ENCODE results near the gene CARS2.
A peak's percentile ranks its signal among the peaks of the same experiment; 100 is the strongest.

CARS2 gene

GRCh38 chr13:110669036-110669435, 36.9 kb downstream of the CARS2 start:
- Histone ChIP-seq H2BK12ac (ENCODE audit: low read length in 2 of 2) (no peak overlapping the region), H3K27ac (ENCODE audit: low read length, poor library complexity, severe bottlenecking) (no peak overlapping the region), H3K4me2 (ENCODE audit: low read length, poor library complexity, severe bottlenecking) (no peak overlapping the region), H2BK5ac (ENCODE audit: low read depth, low read length, poor library complexity, severe bottlenecking) (no peak overlapping the region), H2BK15ac (ENCODE audit: low read depth, poor library complexity, severe bottlenecking) (no peak overlapping the region), H3K79me1 (replicated peaks; ENCODE audit: low read length, poor library complexity, severe bottlenecking) (peaks cover 17% of the 10 kb centered on the region), H3K18ac (ENCODE audit: low read depth in 1 of 2, low read length in 2 of 2) (no peak overlapping the region), H3K4me3 (ENCODE audit: insufficient read depth in 1 of 2, low read depth in 1 of 2, low read length in 2 of 2) (no peak overlapping the region), H3K36me3 (ENCODE audit: control insufficient read depth in 1 of 2, insufficient read depth in 2 of 2, low read depth in 1 of 2, low read length in 2 of 2) (peaks cover 38 to 60% of the 10 kb centered on the region in 2 experiments), H2BK120ac (ENCODE audit: low read depth, low read length) (no peak overlapping the region), H3K9ac (ENCODE audit: low read length) (no peak overlapping the region), H2AK5ac (ENCODE audit: low read length, severe bottlenecking) (no peak overlapping the region), H3K4ac (ENCODE audit: low read depth in 1 of 2, low read length in 2 of 2) (no peak overlapping the region), H3K14ac (ENCODE audit: low read length in 2 of 2) (no peak overlapping the region), H3K27me3 (ENCODE audit: control insufficient read depth in 1 of 2, insufficient read depth in 1 of 2, low read length in 2 of 2) (no peaks in the 10 kb centered on the region), H3K4me1 (ENCODE audit: control insufficient read depth, insufficient read depth, low read depth, low read length) (no peaks in the 10 kb centered on the region), H2AFZ (ENCODE audit: low read depth, low read length) (no peak overlapping the region), H3K9me3 (ENCODE audit: control insufficient read depth, low read length) (no peaks in the 10 kb centered on the region), H4K8ac (ENCODE audit: low read length) (no peak overlapping the region), H4K91ac (ENCODE audit: low read length) (no peak overlapping the region), H3K23ac (ENCODE audit: low read length in 2 of 2) (no peak overlapping the region)
- 100% methylated on average over 4 of the region's 9 CpGs for WGBS
- DNase-seq, result no peak

- Histone ChIP-seq H3K23ac (ENCODE audit: low read length in 2 of 2) (no peak overlapping the region), H4K91ac (ENCODE audit: low read length) (no peak overlapping the region), H2BK120ac (ENCODE audit: low read depth, low read length) (no peak overlapping the region), H3K9ac (ENCODE audit: low read length) (no peak overlapping the region), H3K27ac (ENCODE audit: low read length, poor library complexity, severe bottlenecking) (no peak overlapping the region), H3K14ac (ENCODE audit: low read length in 2 of 2) (no peak overlapping the region), H3K36me3 (ENCODE audit: control insufficient read depth in 1 of 2, insufficient read depth in 2 of 2, low read depth in 1 of 2, low read length in 2 of 2) (peaks cover 55 to 88% of the 10 kb centered on the region in 2 experiments), H2BK12ac (ENCODE audit: low read length in 2 of 2) (no peak overlapping the region), H4K8ac (ENCODE audit: low read length) (no peak overlapping the region), H3K9me3 (ENCODE audit: control insufficient read depth, low read length) (no peaks in the 10 kb centered on the region), H2AK5ac (ENCODE audit: low read length, severe bottlenecking) (no peak overlapping the region), H3K4me2 (ENCODE audit: low read length, poor library complexity, severe bottlenecking) (no peak overlapping the region), H3K79me1 (replicated peaks; ENCODE audit: low read length, poor library complexity, severe bottlenecking) (peaks cover 18% of the 10 kb centered on the region), H3K4me1 (ENCODE audit: control insufficient read depth, insufficient read depth, low read depth, low read length) (no peaks in the 10 kb centered on the region), H3K4me3 (ENCODE audit: insufficient read depth in 1 of 2, low read depth in 1 of 2, low read length in 2 of 2) (no peak overlapping the region), H2BK5ac (ENCODE audit: low read depth, low read length, poor library complexity, severe bottlenecking) (no peak overlapping the region), H3K4ac (ENCODE audit: low read depth in 1 of 2, low read length in 2 of 2) (no peak overlapping the region), H2BK15ac (ENCODE audit: low read depth, poor library complexity, severe bottlenecking) (no peak overlapping the region), H3K27me3 (ENCODE audit: control insufficient read depth in 1 of 2, insufficient read depth in 1 of 2, low read length in 2 of 2) (no peaks in the 10 kb centered on the region), H3K18ac (ENCODE audit: low read depth in 1 of 2, low read length in 2 of 2) (no peak overlapping the region), H2AFZ (ENCODE audit: low read depth, low read length) (no peak overlapping the region)
- no peak for DNase-seq
- WGBS, result 94% methylated on average over 8 of the region's 8 CpGs
These were observed 39.7 kb downstream of the CARS2 start for GRCh38 chr13:110666255-110666533.

GRCh38 chr13:110665491-110666254, 40.2 kb downstream of the CARS2 start:
- no peak overlapping the region for H3K18ac ChIP-seq (ENCODE audit: low read depth in 1 of 2, low read length in 2 of 2)
- no peak overlapping the region for H3K4ac ChIP-seq (ENCODE audit: low read depth in 1 of 2, low read length in 2 of 2)
- no peaks in the 10 kb centered on the region for H3K9me3 ChIP-seq (ENCODE audit: control insufficient read depth, low read length)
- no peak overlapping the region for H2AFZ ChIP-seq (ENCODE audit: low read depth, low read length)
- no peak for DNase-seq
- 96% methylated on average over 23 of the region's 23 CpGs for WGBS
- no peaks in the 10 kb centered on the region for H3K27me3 ChIP-seq (ENCODE audit: control insufficient read depth in 1 of 2, insufficient read depth in 1 of 2, low read length in 2 of 2)
- no peak overlapping the region for H2AK5ac ChIP-seq (ENCODE audit: low read length, severe bottlenecking)
- H3K4me3 ChIP-seq (ENCODE audit: insufficient read depth in 1 of 2, low read depth in 1 of 2, low read length in 2 of 2), result no peak overlapping the region
- peaks cover 20% of the 10 kb centered on the region for H3K79me1 ChIP-seq (replicated peaks; ENCODE audit: low read length, poor library complexity, severe bottlenecking)
- H3K4me2 ChIP-seq (ENCODE audit: low read length, poor library complexity, severe bottlenecking), result no peak overlapping the region
- H3K27ac ChIP-seq (ENCODE audit: low read length, poor library complexity, severe bottlenecking), result no peak overlapping the region
- H2BK5ac ChIP-seq (ENCODE audit: low read depth, low read length, poor library complexity, severe bottlenecking), result no peak overlapping the region
- H3K14ac ChIP-seq (ENCODE audit: low read length in 2 of 2), result no peak overlapping the region
- no peak overlapping the region for H3K23ac ChIP-seq (ENCODE audit: low read length in 2 of 2)
- no peak overlapping the region for H3K9ac ChIP-seq (ENCODE audit: low read length)
- peaks cover 55 to 92% of the 10 kb centered on the region in 2 experiments for H3K36me3 ChIP-seq (ENCODE audit: control insufficient read depth in 1 of 2, insufficient read depth in 2 of 2, low read depth in 1 of 2, low read length in 2 of 2)
- no peak overlapping the region for H4K91ac ChIP-seq (ENCODE audit: low read length)
- H2BK15ac ChIP-seq (ENCODE audit: low read depth, poor library complexity, severe bottlenecking), result no peak overlapping the region
- H2BK12ac ChIP-seq (ENCODE audit: low read length in 2 of 2), result no peak overlapping the region
- H2BK120ac ChIP-seq (ENCODE audit: low read depth, low read length), result no peak overlapping the region
- no peak overlapping the region for H4K8ac ChIP-seq (ENCODE audit: low read length)
- H3K4me1 ChIP-seq (ENCODE audit: control insufficient read depth, insufficient read depth, low read depth, low read length), result no peaks in the 10 kb centered on the region

- no peaks in the 10 kb centered on the region for H3K27me3 ChIP-seq (ENCODE audit: control insufficient read depth in 1 of 2, insufficient read depth in 1 of 2, low read length in 2 of 2)
- no peak overlapping the region for H3K4me3 ChIP-seq (ENCODE audit: insufficient read depth in 1 of 2, low read depth in 1 of 2, low read length in 2 of 2)
- H2AFZ ChIP-seq (ENCODE audit: low read depth, low read length), result no peak overlapping the region
- no peak overlapping the region for H4K91ac ChIP-seq (ENCODE audit: low read length)
- H3K27ac ChIP-seq (ENCODE audit: low read length, poor library complexity, severe bottlenecking), result no peak overlapping the region
- no peak overlapping the region for H2BK5ac ChIP-seq (ENCODE audit: low read depth, low read length, poor library complexity, severe bottlenecking)
- H3K4ac ChIP-seq (ENCODE audit: low read depth in 1 of 2, low read length in 2 of 2), result no peak overlapping the region
- no peak overlapping the region for H3K18ac ChIP-seq (ENCODE audit: low read depth in 1 of 2, low read length in 2 of 2)
- H3K9ac ChIP-seq (ENCODE audit: low read length), result no peak overlapping the region
- H3K23ac ChIP-seq (ENCODE audit: low read length in 2 of 2), result no peak overlapping the region
- H3K14ac ChIP-seq (ENCODE audit: low read length in 2 of 2), result no peak overlapping the region
- no peak overlapping the region for H2AK5ac ChIP-seq (ENCODE audit: low read length, severe bottlenecking)
- H3K4me1 ChIP-seq (ENCODE audit: control insufficient read depth, insufficient read depth, low read depth, low read length), result no peaks in the 10 kb centered on the region
- no peak overlapping the region for H2BK15ac ChIP-seq (ENCODE audit: low read depth, poor library complexity, severe bottlenecking)
- peak overlapping the region; percentile 8 for H4K8ac ChIP-seq (ENCODE audit: low read length)
- DNase-seq, result no peak
- no peak overlapping the region for H2BK12ac ChIP-seq (ENCODE audit: low read length in 2 of 2)
- no peak overlapping the region for H3K4me2 ChIP-seq (ENCODE audit: low read length, poor library complexity, severe bottlenecking)
- no peak overlapping the region for H2BK120ac ChIP-seq (ENCODE audit: low read depth, low read length)
- H3K9me3 ChIP-seq (ENCODE audit: control insufficient read depth, low read length), result peaks cover 7% of the 10 kb centered on the region
- peaks cover 49 to 96% of the 10 kb centered on the region in 2 experiments for H3K36me3 ChIP-seq (ENCODE audit: control insufficient read depth in 1 of 2, insufficient read depth in 2 of 2, low read depth in 1 of 2, low read length in 2 of 2)
- 96% methylated on average over 11 of the region's 11 CpGs for WGBS
- peaks cover 20% of the 10 kb centered on the region for H3K79me1 ChIP-seq (replicated peaks; ENCODE audit: low read length, poor library complexity, severe bottlenecking)
These were observed 41.2 kb downstream of the CARS2 start for GRCh38 chr13:110664673-110665072.
